Activated T-helper 1 cell treated with Interleukin-2 at 50 U/mL for 16 hours (primary cell): ENCODE measurements around the gene CENPT.
"Not testable (repeated sequence)": the region's sequence is repeated elsewhere in the genome, so short reads cannot be mapped to it uniquely, and the experiment has no call there.

Experiments used
- DNase-seq: peaks from one replicate; pipeline ENCODE4 v3.0.0-alpha.2; 2020; ENCODE audit warnings: low read depth

The CENPT gene

DNA sequence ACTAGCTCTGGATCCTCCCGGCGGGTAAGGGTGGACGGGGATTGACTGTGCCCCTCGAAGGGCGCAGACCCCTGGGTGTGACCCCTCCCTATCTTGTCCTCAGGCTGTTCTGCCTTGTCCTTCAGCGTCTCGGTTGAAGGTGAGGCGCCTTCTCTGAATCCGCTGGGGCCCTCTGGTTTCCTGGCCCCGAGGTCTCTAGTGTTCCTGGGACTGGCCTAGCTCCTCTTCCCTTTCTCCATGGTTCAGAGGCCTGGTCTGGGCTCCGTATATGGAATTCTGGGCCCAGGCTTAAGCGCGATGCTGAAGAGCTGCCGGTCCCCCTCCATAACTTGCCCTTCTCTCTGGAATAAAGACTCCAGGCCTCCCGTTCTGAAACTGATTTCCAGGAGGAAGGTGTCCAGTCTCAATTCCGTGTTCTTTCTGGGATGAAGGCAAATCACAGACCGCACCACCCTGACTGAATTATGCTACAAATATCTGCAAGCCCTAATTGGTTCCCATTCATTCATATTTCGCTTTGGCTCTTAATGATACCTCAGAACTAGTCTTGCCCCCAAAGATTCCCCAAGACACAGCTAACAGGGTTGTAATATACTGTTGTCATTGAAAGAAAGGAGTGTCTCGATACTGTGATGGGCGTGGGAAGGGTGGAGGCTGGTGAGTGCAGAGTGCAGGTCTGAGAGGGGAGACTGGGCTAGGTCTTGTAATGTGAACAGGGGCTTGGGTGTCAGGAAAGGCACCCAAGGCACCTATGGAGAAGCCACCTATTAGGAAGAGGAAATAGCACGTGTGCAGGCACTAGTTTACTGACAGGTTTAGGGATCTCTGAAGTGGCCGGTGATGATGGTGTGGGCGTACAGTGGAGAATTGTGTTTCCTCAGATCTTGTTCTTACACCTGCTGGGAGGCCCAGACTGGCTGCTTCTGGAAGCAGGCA lies 26.2 kb upstream of the CENPT start:
- DNase-seq, result no peak

DNA sequence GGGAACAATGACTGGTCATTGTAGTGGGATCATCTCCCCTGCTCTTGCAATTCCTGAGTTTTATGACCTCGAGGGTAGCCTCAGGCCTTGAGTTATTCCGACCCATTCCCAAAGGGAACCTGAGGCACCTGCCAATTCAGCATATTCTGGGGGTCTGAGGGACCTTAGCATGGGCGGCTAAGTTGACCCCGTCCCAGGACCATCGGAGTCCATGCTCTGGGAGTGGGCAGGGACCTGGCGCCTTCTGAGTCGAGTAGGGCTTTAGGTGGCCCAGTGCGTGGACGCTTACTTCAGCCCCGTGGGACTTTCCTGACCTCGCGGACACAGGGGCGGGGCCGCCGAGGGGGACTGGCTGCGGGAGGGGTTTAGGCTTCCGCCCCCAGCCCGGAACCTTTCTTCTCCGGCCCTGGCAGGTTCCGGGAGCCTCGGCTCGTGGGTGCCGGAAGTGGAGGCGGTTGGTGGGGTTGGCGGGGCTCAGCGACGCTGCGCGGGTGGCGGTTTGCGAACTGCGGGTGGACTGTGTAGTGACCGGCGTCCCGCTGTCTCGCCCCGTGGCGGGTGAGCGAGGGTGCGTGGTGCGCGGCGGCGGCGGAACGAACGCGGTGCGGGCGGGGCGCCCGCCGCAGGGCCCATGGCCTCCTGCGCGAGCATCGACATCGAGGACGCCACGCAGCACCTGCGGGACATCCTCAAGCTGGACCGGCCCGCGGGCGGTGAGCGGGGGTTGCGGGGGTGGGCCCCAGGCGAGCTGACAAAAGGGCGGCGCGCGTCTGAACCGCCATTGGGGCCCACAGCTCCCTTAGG lies 25.3 kb upstream of the CENPT start, which contains the start of gene EDC4:
Gene EDC4, plus strand, starts transcription at position 422 of the 804 bp plus-strand sequence. Its CDS starts 210 bp downstream, at position 632.
- peak; percentile 80 for DNase-seq

- no peak for DNase-seq
These were observed 24.7 kb upstream of the CENPT start for GRCh38 chr16:67872131-67872630.

- no peak for DNase-seq
These were observed 23.8 kb upstream of the CENPT start for GRCh38 chr16:67871256-67871655.

- DNase-seq, result no peak
These were observed 22.2 kb upstream of the CENPT start for GRCh38 chr16:67869653-67870052.

- no peak for DNase-seq
These were observed 20.8 kb upstream of the CENPT start for GRCh38 chr16:67868290-67868689.

DNA sequence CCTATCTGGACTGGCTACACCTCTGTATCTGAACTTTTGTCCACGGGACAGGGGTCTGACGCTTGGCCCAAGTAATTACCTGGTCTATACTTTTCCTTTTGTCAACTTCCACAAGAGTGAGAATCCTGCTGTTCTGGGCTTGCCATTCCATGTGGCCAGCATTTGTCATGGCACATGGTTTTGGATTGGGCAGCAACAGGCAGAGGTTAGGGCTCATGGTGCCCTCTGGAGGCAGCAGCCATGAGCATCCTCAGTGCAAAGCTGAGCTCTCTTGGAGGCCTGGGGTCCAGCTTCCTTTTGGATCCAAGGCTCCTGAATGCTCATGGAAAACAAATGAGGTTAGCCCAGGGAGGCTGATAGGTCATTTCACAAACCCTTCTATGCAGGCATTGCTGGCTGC lies 17.8 kb upstream of the CENPT start:
- DNase-seq, result no peak

DNA sequence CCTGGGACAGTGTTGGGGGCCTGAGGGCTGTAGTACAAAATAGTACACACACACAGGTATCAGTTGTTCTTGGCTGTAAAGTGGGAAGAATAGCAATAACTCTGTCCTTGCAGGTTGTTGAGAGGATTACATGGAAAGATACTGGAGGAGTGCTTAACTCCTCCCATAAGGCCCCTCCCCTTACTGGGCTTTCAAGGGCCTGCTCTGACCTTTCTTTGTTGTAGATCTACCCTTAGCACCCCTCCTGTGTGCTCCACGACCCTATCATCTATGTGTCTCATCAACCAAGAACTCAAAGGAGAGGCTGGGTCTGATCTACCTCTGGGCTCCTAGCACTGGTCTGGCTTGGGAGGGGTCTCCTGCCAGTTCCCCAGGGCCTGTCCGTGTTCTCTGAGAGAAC lies 17.1 kb upstream of the CENPT start:
- no peak for DNase-seq

DNA sequence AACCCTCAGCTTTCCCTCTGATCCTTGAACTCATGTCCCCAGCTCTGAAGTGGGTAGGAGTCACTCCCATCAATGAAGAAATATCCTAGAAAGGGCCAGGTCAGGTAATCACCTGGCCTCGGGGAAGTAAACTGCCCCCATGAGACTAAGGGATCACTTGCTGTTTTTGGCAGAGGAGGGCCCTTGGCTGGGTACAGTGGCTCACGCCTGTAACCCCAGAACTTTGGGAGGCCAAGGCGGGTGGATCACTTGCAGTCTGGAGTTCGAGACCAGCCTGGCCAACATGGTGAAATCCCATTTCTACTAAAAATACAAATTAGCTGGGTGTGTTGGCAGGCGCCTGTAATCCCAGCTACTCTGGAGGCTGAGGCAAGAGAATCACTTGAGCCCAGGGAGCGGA lies 16.6 kb upstream of the CENPT start:
- DNase-seq, result not testable (repeated sequence)

- DNase-seq, result no peak
These were observed 15.4 kb upstream of the CENPT start for GRCh38 chr16:67862623-67863583.

GRCh38 chr16:67861877-67862276 lies 14.4 kb upstream of the CENPT start:
- no peak for DNase-seq

DNA sequence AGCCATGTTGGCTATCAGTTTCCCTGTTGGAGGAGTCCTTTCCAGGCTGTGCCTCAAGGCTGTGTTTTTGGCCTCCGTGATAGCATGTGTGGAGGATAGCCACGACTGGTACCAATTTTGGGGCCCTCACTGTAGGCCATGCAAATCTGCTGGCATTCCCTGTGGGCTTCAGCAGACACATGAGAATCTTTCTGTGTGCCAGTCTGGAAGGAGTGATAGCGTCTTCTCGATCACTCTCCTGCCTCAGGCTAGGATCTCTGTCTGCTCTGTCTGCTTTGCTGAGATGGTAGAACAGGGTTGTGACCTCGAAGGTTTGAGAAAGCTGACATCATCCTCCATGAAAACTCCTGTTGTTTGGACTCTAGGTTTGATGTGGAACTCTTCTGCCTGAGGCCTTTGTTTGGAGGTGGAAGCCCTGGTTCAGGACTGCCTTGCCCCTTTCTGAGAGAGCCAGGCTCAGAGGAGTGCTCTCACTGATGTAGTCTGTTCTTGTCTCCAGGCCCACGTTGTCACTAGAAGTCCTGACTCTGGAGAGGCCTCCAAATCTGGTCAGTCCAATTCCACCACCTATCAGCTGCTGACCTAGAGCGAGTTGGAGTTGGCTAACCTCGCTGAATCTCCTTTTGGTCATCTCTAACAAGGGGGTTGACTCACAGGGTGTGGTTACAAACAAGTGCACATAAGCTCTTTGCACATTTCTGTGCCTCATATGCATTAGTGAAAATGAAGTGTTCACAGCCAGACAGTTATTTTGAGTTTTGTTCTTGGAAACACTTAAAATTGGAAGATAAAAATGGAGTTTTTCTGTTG lies 13.3 kb upstream of the CENPT start:
- no peak for DNase-seq

GRCh38 chr16:67858500-67858899 lies 11.0 kb upstream of the CENPT start:
- DNase-seq, result no peak

GRCh38 chr16:67857547-67858233 lies 10.2 kb upstream of the CENPT start:
- no peak for DNase-seq

- no peak for DNase-seq
These were observed 9.5 kb upstream of the CENPT start for GRCh38 chr16:67856927-67857546.

DNA sequence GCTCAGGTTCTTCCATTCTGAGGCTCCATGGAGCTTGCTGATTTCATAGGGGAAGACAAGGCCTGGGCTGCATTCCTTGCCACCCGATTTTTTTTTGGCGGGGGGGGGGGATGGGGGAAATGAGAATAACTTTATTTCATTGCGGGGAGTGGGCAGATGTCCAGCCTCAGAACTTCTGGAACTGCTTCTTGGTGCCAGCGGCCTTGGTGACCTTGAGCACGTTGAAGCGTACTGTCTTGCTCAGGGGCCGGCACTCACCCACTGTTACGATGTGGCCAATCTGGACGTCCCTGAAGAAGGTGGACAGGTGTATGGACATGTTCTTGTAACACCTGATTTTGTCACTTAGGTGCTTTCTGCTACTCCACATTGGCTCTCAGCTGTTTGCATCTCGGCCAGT lies 8.3 kb upstream of the CENPT start:
- DNase-seq, result no peak

- no peak for DNase-seq
These were observed 6.2 kb upstream of the CENPT start for GRCh38 chr16:67853670-67854069.

DNA sequence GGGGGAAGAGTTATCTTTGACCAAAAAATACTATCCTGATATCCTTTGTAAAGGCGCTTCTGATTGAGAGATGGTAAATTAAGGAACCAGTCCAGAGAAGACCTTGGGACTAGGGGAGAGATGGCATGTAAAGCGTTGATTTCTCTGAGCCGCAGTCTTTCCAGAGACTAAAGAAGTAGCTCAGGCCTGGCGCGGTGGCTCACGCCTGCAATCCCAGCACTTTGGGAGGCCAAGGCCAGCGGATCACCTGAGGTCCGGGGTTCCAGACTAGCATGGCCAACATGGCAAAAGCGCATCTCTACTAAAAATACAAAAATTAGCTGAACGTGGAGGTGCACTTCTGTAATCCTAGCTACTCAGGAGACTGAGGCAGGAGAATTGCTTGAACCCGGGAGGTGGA lies 625 bp upstream of the CENPT start:
- DNase-seq, result no peak

- DNase-seq, result peak; percentile 91
These were observed 1.0 kb downstream of the CENPT start, which contains the start of gene NUTF2 for GRCh38 chr16:67846320-67847063. Gene NUTF2 (plus strand): TSS chr16:67846933. CDS start chr16:67865131, 18,198 bp downstream.
